Ectodermal cell (in vitro differentiated cells): ENCODE measurements around the gene TXNDC9. TPM values are rescaled to one million over a fixed set of nuclear protein-coding genes. Genes with fewer than 3 reads are reported as not detected.
A peak's percentile ranks its signal among the peaks of the same experiment; 100 is the strongest.
"Not testable (repeated sequence)": the region's sequence is repeated elsewhere in the genome, so short reads cannot be mapped to it uniquely, and the experiment has no call there.

ENCODE experiments used
- H3K27ac ChIP-seq: 2 replicates; pipeline ENCODE4 v1.7.0; 2013; ENCODE audit warnings: mild to moderate bottlenecking, low read depth, low read length; ENCODE audit not compliant: insufficient read depth, poor library complexity, severe bottlenecking
- H3K27me3 ChIP-seq: 2 replicates; pipeline ENCODE4 v1.7.0; 2013; ENCODE audit warnings: mild to moderate bottlenecking, low read length; ENCODE audit not compliant: insufficient read depth, control insufficient read depth, poor library complexity, severe bottlenecking
- H3K36me3 ChIP-seq: one replicate; pipeline ENCODE4 v1.7.0; 2013; ENCODE audit warnings: low read length; ENCODE audit not compliant: control insufficient read depth, insufficient read depth
- H3K4me1 ChIP-seq: one replicate; pipeline ENCODE4 v1.7.0; 2013; ENCODE audit warnings: low read length; ENCODE audit not compliant: control insufficient read depth, insufficient read depth
- H3K4me3 ChIP-seq: 2 replicates; pipeline ENCODE4 v1.7.0; 2013; ENCODE audit warnings: low read depth, low read length, control low read depth; ENCODE audit not compliant: insufficient read depth
- H3K9me3 ChIP-seq: 2 replicates; pipeline ENCODE4 v1.7.0; 2013; ENCODE audit warnings: mild to moderate bottlenecking, low read length, moderate library complexity; ENCODE audit not compliant: control insufficient read depth
- WGBS, 2 experiments: methylation state at CpG; one replicate each; pipeline ENCODE4 v1.1.7; 2013; ENCODE audit warnings: missing lambda C conversion rate in 2 of 2; 5-methylcytosine and 5-hydroxymethylcytosine counted together
- polyA plus RNA-seq, 4 experiments: library from polyadenylated mRNA; stranded (reverse); fragments of 50-300 nt; gene quantifications; one replicate each; pipeline ENCODE4 v1.2.3, GENCODE V29; 2013

TXNDC9 gene
- 42.2 TPM for polyA plus RNA-seq (2013, experiment 1 of 4)
- polyA plus RNA-seq (2013, experiment 2 of 4) = 48.9 TPM
- polyA plus RNA-seq (2013, experiment 3 of 4) = 46.2 TPM
- polyA plus RNA-seq (2013, experiment 4 of 4) = 42.4 TPM

GRCh38 chr2:99335911-99336803, at the start of gene TXNDC9:
TSS of gene TXNDC9 (minus strand) at chr2:99336333. CDS start at chr2:99333210, 3,123 bp downstream.
- Histone ChIP-seq H3K4me1 (peaks cover 6% of the 10 kb centered on the region), H3K9me3 (no peaks in the 10 kb centered on the region), H3K4me3 (peak within 1 kb of the TSS; percentile 76), H3K27ac (peak within 1 kb of the TSS; percentile 82), H3K36me3 (peaks cover 20% of the 10 kb centered on the region), H3K27me3 (no peaks in the 10 kb centered on the region)
- 0% methylated on average over 60 of the region's 60 CpGs for WGBS, 2 experiments

GRCh38 chr2:99382143-99382542, 46.0 kb upstream of the TXNDC9 start:
- 92 to 98% methylated on average over 2 of the region's 2 CpGs for WGBS, 2 experiments
- no peak overlapping the region for H3K4me3 ChIP-seq
- no peaks in the 10 kb centered on the region for H3K27me3 ChIP-seq
- H3K36me3 ChIP-seq = peaks cover 39% of the 10 kb centered on the region
- no peaks in the 10 kb centered on the region for H3K4me1 ChIP-seq
- H3K9me3 ChIP-seq = no peaks in the 10 kb centered on the region
- H3K27ac ChIP-seq = no peak overlapping the region

GRCh38 chr2:99380376-99381010, 44.4 kb upstream of the TXNDC9 start:
- Histone ChIP-seq H3K27me3 (no peaks in the 10 kb centered on the region), H3K27ac (no peak overlapping the region), H3K4me3 (no peak overlapping the region), H3K36me3 (peaks cover 39% of the 10 kb centered on the region), H3K4me1 (no peaks in the 10 kb centered on the region), H3K9me3 (no peaks in the 10 kb centered on the region)
- 91 to 95% methylated on average over 3 of the region's 3 CpGs for WGBS, 2 experiments

GRCh38 chr2:99377879-99378278, 41.7 kb upstream of the TXNDC9 start:
- Histone ChIP-seq H3K27me3 (no peaks in the 10 kb centered on the region), H3K4me1 (no peaks in the 10 kb centered on the region), H3K36me3 (peaks cover 38% of the 10 kb centered on the region), H3K9me3 (no peaks in the 10 kb centered on the region), H3K27ac (no peak overlapping the region), H3K4me3 (no peak overlapping the region)
- WGBS, 2 experiments = 100% methylated on average over 1 of the region's 1 CpG

GRCh38 chr2:99376254-99376864, 40.2 kb upstream of the TXNDC9 start:
- Histone ChIP-seq H3K36me3 (peaks cover 40% of the 10 kb centered on the region), H3K27ac (no peak overlapping the region), H3K27me3 (no peaks in the 10 kb centered on the region), H3K4me1 (no peaks in the 10 kb centered on the region), H3K9me3 (no peaks in the 10 kb centered on the region), H3K4me3 (no peak overlapping the region)
- 96 to 99% methylated on average over 6 to 7 of the region's 7 CpGs for WGBS, 2 experiments

- H3K4me1 ChIP-seq = no peaks in the 10 kb centered on the region
- H3K36me3 ChIP-seq = peaks cover 43% of the 10 kb centered on the region
- H3K9me3 ChIP-seq = no peaks in the 10 kb centered on the region
- no peak overlapping the region for H3K27ac ChIP-seq
- no peaks in the 10 kb centered on the region for H3K27me3 ChIP-seq
- H3K4me3 ChIP-seq = no peak overlapping the region
Measured at GRCh38 chr2:99374747-99375146, 38.6 kb upstream of the TXNDC9 start.

- Histone ChIP-seq H3K4me3 (no peak overlapping the region), H3K36me3 (peaks cover 40% of the 10 kb centered on the region), H3K27ac (no peak overlapping the region), H3K9me3 (no peaks in the 10 kb centered on the region), H3K4me1 (no peaks in the 10 kb centered on the region), H3K27me3 (no peaks in the 10 kb centered on the region)
- WGBS, 2 experiments = 97 to 100% methylated on average over 2 to 4 of the region's 4 CpGs
Measured at GRCh38 chr2:99373144-99373543, 37.0 kb upstream of the TXNDC9 start.

- H3K4me1 ChIP-seq, H3K4me3 ChIP-seq, H3K9me3 ChIP-seq, H3K27me3 ChIP-seq, H3K27ac ChIP-seq: not testable (repeated sequence)
- WGBS, 2 experiments = 85 to 87% methylated on average over 5 of the region's 5 CpGs
- peaks cover 53% of the 10 kb centered on the region for H3K36me3 ChIP-seq
Measured at GRCh38 chr2:99368854-99369253, 32.7 kb upstream of the TXNDC9 start.

GRCh38 chr2:99365661-99366060, 29.5 kb upstream of the TXNDC9 start:
- H3K36me3 ChIP-seq = peaks cover 35% of the 10 kb centered on the region
- H3K4me3 ChIP-seq = no peak overlapping the region
- WGBS, 2 experiments = 98 to 99% methylated on average over 2 of the region's 2 CpGs
- no peaks in the 10 kb centered on the region for H3K27me3 ChIP-seq
- no peaks in the 10 kb centered on the region for H3K4me1 ChIP-seq
- H3K27ac ChIP-seq = no peak overlapping the region
- no peaks in the 10 kb centered on the region for H3K9me3 ChIP-seq

GRCh38 chr2:99356853-99357252, 20.7 kb upstream of the TXNDC9 start:
- Histone ChIP-seq H3K27me3 (no peaks in the 10 kb centered on the region), H3K4me3 (no peak overlapping the region), H3K27ac (no peak overlapping the region), H3K36me3 (no peaks in the 10 kb centered on the region), H3K4me1 (no peaks in the 10 kb centered on the region), H3K9me3 (no peaks in the 10 kb centered on the region)
